Left renal pelvis (tissue), 4 donors: Measurements from ENCODE around the gene IKZF5. TPM values are rescaled to one million over a fixed set of nuclear protein-coding genes. Genes with fewer than 3 reads are reported as not detected.
A peak's percentile ranks its signal among the peaks of the same experiment; 100 is the strongest.

ENCODE experiments used
- DNase-seq, 4 donors: peaks; one replicate each; pipeline ENCODE4 v3.0.0-alpha.2; 2013; ENCODE audit warnings: low read depth in 4 of 4, low spot score in 3 of 4
- polyA plus RNA-seq, 4 donors: library from polyadenylated mRNA; unstranded; fragments of 120-200 nt; gene quantifications; one replicate each; pipeline ENCODE4 v1.2.1, GENCODE V29; 2013; ENCODE audit not compliant: insufficient read length in 4 of 4

The IKZF5 gene
- polyA plus RNA-seq = 10 to 100 TPM; 20.2 to 27.2 (median 25.5) TPM

- DNase-seq = peak; percentile 90 to 96 (median 93)
Observed at GRCh38 chr10:123008355-123009104, at the start of gene IKZF5, which contains the start of gene ACADSB. Gene IKZF5 (minus strand): TSS chr10:123008795. CDS start chr10:122998625, 10,170 bp downstream. Gene ACADSB (plus strand): TSS chr10:123009006. CDS start chr10:123009030, 24 bp downstream.

GRCh38 chr10:123057968-123058367, 49.4 kb upstream of the IKZF5 start:
- DNase-seq = no peak

- no peak for DNase-seq
Observed at GRCh38 chr10:123045961-123046731, 37.6 kb upstream of the IKZF5 start.

- no peak for DNase-seq
Observed at GRCh38 chr10:123044391-123044790, 35.8 kb upstream of the IKZF5 start.

- peak; percentile 22 to 51 (median 36) for DNase-seq
Observed at GRCh38 chr10:123043409-123043925, 34.9 kb upstream of the IKZF5 start.

GRCh38 chr10:123042708-123043408, 34.3 kb upstream of the IKZF5 start:
- no peak for DNase-seq

- no peak for DNase-seq
Observed at GRCh38 chr10:123039632-123039930, 31.0 kb upstream of the IKZF5 start.

GRCh38 chr10:123038782-123039631, 30.4 kb upstream of the IKZF5 start:
- no peak for DNase-seq

GRCh38 chr10:123035467-123036086, 27.0 kb upstream of the IKZF5 start:
- no peak for DNase-seq

GRCh38 chr10:123034332-123034731, 25.7 kb upstream of the IKZF5 start:
- DNase-seq = no peak

- DNase-seq = no peak
Observed at GRCh38 chr10:123031124-123031523, 22.5 kb upstream of the IKZF5 start.

- DNase-seq = no peak
Observed at GRCh38 chr10:123027861-123028260, 19.3 kb upstream of the IKZF5 start.

- DNase-seq = no peak
Observed at GRCh38 chr10:123026302-123026701, 17.7 kb upstream of the IKZF5 start.

- DNase-seq = no peak
Observed at GRCh38 chr10:123024540-123024939, 15.9 kb upstream of the IKZF5 start.

- no peak for DNase-seq
Observed at GRCh38 chr10:123021517-123021916, 12.9 kb upstream of the IKZF5 start.

GRCh38 chr10:123019941-123020703, 11.5 kb upstream of the IKZF5 start:
- no peak for DNase-seq

GRCh38 chr10:123019264-123019663, 10.7 kb upstream of the IKZF5 start:
- no peak for DNase-seq

GRCh38 chr10:123018531-123018930, 9.9 kb upstream of the IKZF5 start:
- DNase-seq = no peak
